ENCODE measurements around the gene QSER1.
"Not testable (repeated sequence)": the region's sequence is repeated elsewhere in the genome, so short reads cannot be mapped to it uniquely, and the experiment has no call there.

QSER1 gene

GRCh38 chr11:32891657-32892354 lies 805 bp upstream of the QSER1 start:
- DNase-seq, result peak; percentile 72

- DNase-seq, result no peak
Observed at GRCh38 chr11:32893093-32893342, 407 bp downstream of the QSER1 start.

- DNase-seq, result peak; percentile 75
Observed at GRCh38 chr11:32893343-32894148, 935 bp downstream of the QSER1 start.

- peak; percentile 84 for DNase-seq
Observed at GRCh38 chr11:32894149-32894827, 1.7 kb downstream of the QSER1 start.

- DNase-seq, result no peak
Observed at GRCh38 chr11:32894921-32895320, 2.3 kb downstream of the QSER1 start.

- peak; percentile 52 for DNase-seq
Observed at GRCh38 chr11:32895471-32895870, 2.9 kb downstream of the QSER1 start.

- no peak for DNase-seq
Observed at GRCh38 chr11:32897103-32897502, 4.5 kb downstream of the QSER1 start.

GRCh38 chr11:32899438-32899837 lies 6.8 kb downstream of the QSER1 start:
- no peak for DNase-seq

GRCh38 chr11:32902089-32902665 lies 9.6 kb downstream of the QSER1 start:
- DNase-seq, result no peak

GRCh38 chr11:32905028-32905667 lies 12.5 kb downstream of the QSER1 start:
- DNase-seq, result no peak

- DNase-seq, result no peak
Observed at GRCh38 chr11:32908619-32909018, 16.0 kb downstream of the QSER1 start.

GRCh38 chr11:32911413-32911812 lies 18.8 kb downstream of the QSER1 start:
- no peak for DNase-seq

- no peak for DNase-seq
Observed at GRCh38 chr11:32913445-32913844, 20.8 kb downstream of the QSER1 start.

- no peak for DNase-seq
Observed at GRCh38 chr11:32916361-32916760, 23.8 kb downstream of the QSER1 start.

GRCh38 chr11:32916994-32917393 lies 24.4 kb downstream of the QSER1 start:
- DNase-seq, result no peak

GRCh38 chr11:32918427-32918826 lies 25.8 kb downstream of the QSER1 start:
- no peak for DNase-seq

- DNase-seq, result no peak
Observed at GRCh38 chr11:32919338-32919737, 26.7 kb downstream of the QSER1 start.

- DNase-seq, result no peak
Observed at GRCh38 chr11:32920570-32920969, 28.0 kb downstream of the QSER1 start.

GRCh38 chr11:32921204-32921603 lies 28.6 kb downstream of the QSER1 start:
- DNase-seq, result no peak

GRCh38 chr11:32931606-32932005 lies 39.0 kb downstream of the QSER1 start:
- DNase-seq, result no peak

- DNase-seq, result no peak
Observed at GRCh38 chr11:32932196-32932595, 39.6 kb downstream of the QSER1 start.

GRCh38 chr11:32935462-32936029 lies 42.9 kb downstream of the QSER1 start:
- peak; percentile 24 for DNase-seq

GRCh38 chr11:32936178-32936577 lies 43.6 kb downstream of the QSER1 start:
- not testable (repeated sequence) for DNase-seq

All from NCI-H82 (cell line).